ENCODE results near the gene DNAJC10.

- TF ChIP-seq POLR2A (IDR thresholded peaks at IDR 0.05) (no peak), CTCF (IDR thresholded peaks at IDR 0.05) (no peak), POLR2AphosphoS5 (IDR thresholded peaks at IDR 0.05; ENCODE audit: insufficient read depth in 1 of 2, low read depth in 1 of 2) (no peak)
Measured at GRCh38 chr2:182733572-182733971, 17.5 kb downstream of the DNAJC10 start.

Measured in vagina (tissue), 2 donors.